Thyroid gland (tissue), 4 donors: ENCODE measurements around the gene ZNF358. TPM values are rescaled to one million over a fixed set of nuclear protein-coding genes. Genes with fewer than 3 reads are reported as not detected.
A peak's percentile ranks its signal among the peaks of the same experiment; 100 is the strongest.

ENCODE experiments used
- DNase-seq, 2 donors: peaks; one replicate each; pipeline ENCODE4 v3.0.0-alpha.2; 2019
- H3K27ac ChIP-seq, 3 donors: fragments of 200-600 bp; sonication (generic); 1 replicate in 2 of 3; 2 replicates in 1 of 3; pipeline ENCODE4 v1.5.1; 2016 to 2019; ENCODE audit warnings: mild to moderate bottlenecking in 1 of 3, moderate library complexity in 1 of 3
- H3K27me3 ChIP-seq: fragments of 200-600 bp; sonication (generic); one replicate; pipeline ENCODE4 v1.5.1; 2019
- H3K36me3 ChIP-seq, 2 donors: fragments of 200-600 bp; sonication (generic); one replicate each; pipeline ENCODE4 v1.5.1; 2016 to 2019
- H3K4me1 ChIP-seq, 2 donors: fragments of 200-600 bp; sonication (generic); one replicate each; pipeline ENCODE4 v1.5.1; 2017 to 2019
- H3K4me3 ChIP-seq, 3 donors: fragments of 200-600 bp; sonication (generic); replicated peaks in 1 of 3; 1 replicate in 2 of 3; 2 replicates in 1 of 3; pipeline ENCODE4 v1.5.1; 2016; ENCODE audit warnings: mild to moderate bottlenecking in 1 of 3
- H3K9me3 ChIP-seq: fragments of 200-600 bp; sonication (generic); one replicate; pipeline ENCODE4 v1.5.1; 2017
- POLR2A ChIP-seq, 2 donors: fragments of 450-650 bp; IDR thresholded peaks; one replicate each; pipeline ENCODE4 v1.6.1; 2017; ENCODE audit warnings: antibody characterized with exemption in 2 of 2, mild to moderate bottlenecking in 2 of 2, moderate library complexity in 1 of 2
- WGBS, 2 donors: methylation state at CpG; one replicate each; pipeline ENCODE4 v1.1.5; 2017; 5-methylcytosine and 5-hydroxymethylcytosine counted together
- intact Hi-C: fragments of 100-400 bp; cut with DNase I; formaldehyde crosslinking; loops from one replicate; pipeline ENCODE4 v1.15.1; 2023
- total RNA-seq, 4 donors: library from RNA; depleted of rRNA; stranded (reverse); fragments of >200 nt; gene quantifications; one replicate each; pipeline ENCODE4 v1.2.3, GENCODE V29; 2016
- TF ChIP-seq, protein P1 (sequence below), 6 experiments: fragments of 200-600 bp in 3 of 6; fragments of 450-650 bp in 3 of 6; sonication (generic) in 3 of 6; IDR thresholded peaks; one replicate each; pipeline ENCODE4 v1.5.1; 2016 to 2019; ENCODE audit warnings: antibody characterized with exemption in 6 of 6, mild to moderate bottlenecking in 2 of 6, inconsistent platforms in 1 of 6, moderate library complexity in 1 of 6

ZNF358 gene
- total RNA-seq: 100 to 1,000 TPM in 1 of 4 donors, 10 to 100 TPM in 3; 57.6 to 102 (median 69.5) TPM

DNA sequence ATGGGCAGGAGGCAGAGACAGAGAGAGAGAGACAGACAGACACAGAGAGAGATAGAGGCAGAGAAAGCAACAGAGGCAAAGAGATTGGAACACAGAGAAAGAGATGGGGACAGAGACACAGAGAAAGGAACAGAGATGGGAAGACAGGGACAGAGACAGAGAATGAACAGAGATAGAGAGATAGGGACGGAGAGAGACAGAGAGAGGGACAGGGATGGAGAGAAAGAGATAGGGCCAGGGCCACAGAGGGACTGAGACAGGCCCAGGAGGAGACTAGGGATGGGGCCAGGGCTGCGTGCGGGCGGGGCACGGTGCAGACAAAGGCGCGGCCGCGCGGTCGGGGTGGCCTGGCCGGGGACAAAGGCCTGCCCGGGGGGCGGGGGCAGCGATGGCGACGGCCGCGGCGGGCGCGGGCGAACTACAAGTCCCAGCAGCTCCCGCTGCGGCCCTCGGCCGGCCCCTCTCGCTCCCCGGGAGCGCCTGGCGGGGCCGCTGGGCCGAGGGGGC is at the start of gene ZNF358:
Gene ZNF358 (plus strand): TSS at position 459 of the 507 bp plus-strand sequence. CDS start 3,140 bp downstream, outside the sequence.
- Histone ChIP-seq H3K4me1 (peaks cover 8 to 9% of the 10 kb centered on the region in 2 donors), H3K27ac (peak within 1 kb of the TSS; percentile 72 to 88 (median 74)), H3K4me3 (peak within 1 kb of the TSS; percentile 24 to 89 (median 66)), H3K27me3 (no peaks in the 10 kb centered on the region), H3K36me3 (peaks cover 8 to 11% of the 10 kb centered on the region in 2 donors), H3K9me3 (no peaks in the 10 kb centered on the region)
- TF ChIP-seq, protein P1, sequence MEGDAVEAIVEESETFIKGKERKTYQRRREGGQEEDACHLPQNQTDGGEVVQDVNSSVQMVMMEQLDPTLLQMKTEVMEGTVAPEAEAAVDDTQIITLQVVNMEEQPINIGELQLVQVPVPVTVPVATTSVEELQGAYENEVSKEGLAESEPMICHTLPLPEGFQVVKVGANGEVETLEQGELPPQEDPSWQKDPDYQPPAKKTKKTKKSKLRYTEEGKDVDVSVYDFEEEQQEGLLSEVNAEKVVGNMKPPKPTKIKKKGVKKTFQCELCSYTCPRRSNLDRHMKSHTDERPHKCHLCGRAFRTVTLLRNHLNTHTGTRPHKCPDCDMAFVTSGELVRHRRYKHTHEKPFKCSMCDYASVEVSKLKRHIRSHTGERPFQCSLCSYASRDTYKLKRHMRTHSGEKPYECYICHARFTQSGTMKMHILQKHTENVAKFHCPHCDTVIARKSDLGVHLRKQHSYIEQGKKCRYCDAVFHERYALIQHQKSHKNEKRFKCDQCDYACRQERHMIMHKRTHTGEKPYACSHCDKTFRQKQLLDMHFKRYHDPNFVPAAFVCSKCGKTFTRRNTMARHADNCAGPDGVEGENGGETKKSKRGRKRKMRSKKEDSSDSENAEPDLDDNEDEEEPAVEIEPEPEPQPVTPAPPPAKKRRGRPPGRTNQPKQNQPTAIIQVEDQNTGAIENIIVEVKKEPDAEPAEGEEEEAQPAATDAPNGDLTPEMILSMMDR (IDR thresholded peaks at IDR 0.05): no peak
- TF ChIP-seq POLR2A (IDR thresholded peaks at IDR 0.05): peak in 1 of 2 donors; percentile 23
- intact Hi-C loops: no loop called here
- DNase-seq: peak; percentile 64 to 68
- WGBS, 2 donors: 3 to 5% methylated on average over 19 to 23 of the region's 33 CpGs

DNA sequence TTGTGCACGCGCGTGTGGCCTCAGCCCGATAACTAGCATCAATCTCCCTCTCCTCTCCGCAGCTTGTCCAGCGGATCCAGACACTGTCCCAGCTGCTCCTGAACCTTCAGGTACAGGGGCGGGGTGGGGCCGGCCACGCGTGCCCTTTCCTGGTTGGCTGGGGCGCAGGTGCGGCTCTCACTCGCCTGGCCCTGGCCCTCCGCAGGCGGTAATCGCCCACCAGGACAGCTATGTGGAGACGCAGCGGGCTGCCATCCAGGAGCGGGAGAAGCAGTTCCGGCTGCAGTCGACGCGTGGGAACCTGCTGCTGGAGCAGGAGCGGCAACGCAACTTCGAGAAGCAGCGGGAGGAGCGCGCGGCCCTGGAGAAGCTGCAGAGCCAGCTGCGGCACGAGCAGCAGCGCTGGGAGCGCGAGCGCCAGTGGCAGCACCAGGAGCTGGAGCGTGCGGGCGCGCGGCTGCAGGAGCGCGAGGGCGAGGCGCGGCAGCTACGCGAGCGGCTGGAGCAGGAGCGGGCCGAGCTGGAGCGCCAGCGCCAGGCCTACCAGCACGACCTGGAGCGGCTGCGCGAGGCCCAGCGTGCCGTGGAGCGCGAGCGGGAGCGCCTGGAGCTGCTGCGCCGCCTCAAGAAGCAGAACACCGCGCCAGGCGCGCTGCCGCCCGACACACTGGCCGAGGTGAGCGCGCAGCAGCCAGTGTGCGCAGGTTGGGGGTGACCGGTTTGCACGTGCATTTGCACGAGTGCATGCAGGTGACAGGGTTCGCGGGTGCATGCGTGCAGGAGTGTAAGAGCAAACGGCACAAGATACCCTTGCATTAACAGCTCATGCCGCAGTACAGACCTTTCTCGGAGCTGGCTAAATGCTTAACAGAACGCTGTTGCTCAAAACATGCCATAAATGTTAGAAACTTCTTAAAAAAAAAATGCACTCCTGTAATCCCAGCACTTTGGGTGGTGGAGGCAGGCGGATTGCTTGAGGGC is 48.6 kb upstream of the ZNF358 start:
- no peaks in the 10 kb centered on the region for H3K9me3 ChIP-seq
- no peak overlapping the region for H3K27ac ChIP-seq
- WGBS, 2 donors: 95 to 97% methylated on average over 83 of the region's 86 CpGs
- no peaks in the 10 kb centered on the region for H3K27me3 ChIP-seq
- H3K4me3 ChIP-seq: no peak overlapping the region
- no peak for DNase-seq
- intact Hi-C loops: no loop called here
- no peak for TF ChIP-seq POLR2A (IDR thresholded peaks at IDR 0.05)
- TF ChIP-seq, protein P1 (IDR thresholded peaks at IDR 0.05): no peak
- H3K36me3 ChIP-seq: peaks cover 32 to 59% of the 10 kb centered on the region in 2 donors
- H3K4me1 ChIP-seq: no peaks in the 10 kb centered on the region

DNA sequence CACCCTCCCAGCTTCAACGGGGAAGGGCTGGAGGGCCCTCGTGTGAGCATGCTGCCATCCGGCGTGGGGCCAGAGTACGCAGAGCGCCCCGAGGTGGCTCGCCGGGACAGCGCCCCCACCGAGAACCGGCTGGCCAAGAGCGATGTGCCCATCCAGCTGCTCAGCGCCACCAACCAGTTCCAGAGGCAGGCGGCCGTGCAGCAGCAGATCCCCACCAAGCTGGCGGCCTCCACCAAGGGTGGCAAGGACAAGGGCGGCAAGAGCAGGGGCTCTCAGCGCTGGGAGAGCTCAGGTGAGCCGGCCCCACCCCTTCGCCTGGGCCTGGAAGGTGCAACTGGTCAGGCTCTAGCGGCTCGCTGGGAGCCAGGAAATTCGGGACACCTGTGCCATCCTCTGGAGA is 47.1 kb upstream of the ZNF358 start:
- DNase-seq: no peak
- H3K9me3 ChIP-seq: no peaks in the 10 kb centered on the region
- no peaks in the 10 kb centered on the region for H3K4me1 ChIP-seq
- peaks cover 21 to 47% of the 10 kb centered on the region in 2 donors for H3K36me3 ChIP-seq
- TF ChIP-seq, protein P1 (IDR thresholded peaks at IDR 0.05): no peak
- no peak for TF ChIP-seq POLR2A (IDR thresholded peaks at IDR 0.05)
- H3K27me3 ChIP-seq: no peaks in the 10 kb centered on the region
- 95% methylated on average over 8 to 13 of the region's 24 CpGs for WGBS, 2 donors
- H3K27ac ChIP-seq: no peak overlapping the region
- no peak overlapping the region for H3K4me3 ChIP-seq
- intact Hi-C loops: no loop called here

DNA sequence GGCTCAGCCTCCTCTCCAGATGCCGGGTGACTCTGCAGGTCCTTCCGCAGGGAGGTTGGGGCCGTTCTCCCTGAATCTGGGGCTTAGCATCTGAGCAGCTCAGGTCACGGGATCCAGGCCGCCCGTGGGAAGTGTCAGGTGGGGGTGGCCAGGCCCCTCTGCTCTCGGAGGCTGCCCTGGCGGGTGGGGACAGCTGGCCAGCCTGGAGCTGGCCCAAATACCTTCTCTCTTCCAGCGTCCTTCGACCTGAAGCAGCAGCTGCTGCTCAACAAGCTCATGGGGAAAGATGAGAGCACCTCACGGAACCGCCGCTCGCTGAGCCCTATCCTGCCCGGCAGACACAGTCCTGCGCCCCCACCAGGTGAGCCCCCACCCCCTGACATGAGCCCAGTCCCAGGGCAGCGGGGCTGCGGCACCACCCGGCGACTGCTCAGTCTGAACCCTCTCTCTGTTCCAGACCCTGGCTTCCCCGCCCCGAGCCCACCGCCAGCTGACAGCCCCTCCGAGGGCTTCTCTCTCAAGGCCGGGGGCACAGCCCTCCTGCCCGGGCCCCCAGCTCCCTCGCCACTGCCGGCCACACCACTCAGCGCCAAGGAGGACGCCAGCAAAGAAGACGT is 46.1 kb upstream of the ZNF358 start:
- H3K27me3 ChIP-seq: no peaks in the 10 kb centered on the region
- 94 to 98% methylated on average over 25 to 28 of the region's 31 CpGs for WGBS, 2 donors
- intact Hi-C loops: no loop called here
- no peaks in the 10 kb centered on the region for H3K9me3 ChIP-seq
- H3K4me3 ChIP-seq: no peak overlapping the region
- no peak overlapping the region for H3K27ac ChIP-seq
- TF ChIP-seq, protein P1 (IDR thresholded peaks at IDR 0.05): no peak
- TF ChIP-seq POLR2A (IDR thresholded peaks at IDR 0.05): no peak
- H3K36me3 ChIP-seq: peaks cover 21 to 41% of the 10 kb centered on the region in 2 donors
- no peaks in the 10 kb centered on the region for H3K4me1 ChIP-seq
- DNase-seq: no peak
